ENCODE measurements around the gene BTBD2. TPM values are rescaled to one million over a fixed set of nuclear protein-coding genes. Genes with fewer than 3 reads are reported as not detected.

The BTBD2 gene
- total RNA-seq, 1 donor from 2014 or later, result 57.3 TPM

GRCh38 chr19:1969176-1970002 is 46.1 kb downstream of the BTBD2 start:
- Mint-ChIP-seq H3K9me3 (no peaks in the 10 kb centered on the region), H3K4me1 (peaks cover 20% of the 10 kb centered on the region), H3K27me3 (no peaks in the 10 kb centered on the region), H3K27ac (no peak overlapping the region), H3K36me3 (ENCODE audit: low read depth) (peaks cover 41% of the 10 kb centered on the region), H3K4me3 (no peak overlapping the region)
- POLR2A ChIA-PET, result no interaction called here
- intact Hi-C loops (cut with micrococcal nuclease), result loop anchor here (5.0 kb wide), 1 partner anchor 38 kb away; no protein-coding TSS in a partner anchor
- no peak for TF ChIP-seq CTCF (IDR thresholded peaks at IDR 0.05)
- DNase-seq, result no peak
- CTCF ChIA-PET, result no interaction called here
- no peak for ATAC-seq (ENCODE audit: low read depth)

- ATAC-seq (ENCODE audit: low read depth), result no peak
- POLR2A ChIA-PET, result no interaction called here
Observed at GRCh38 chr19:1968279-1969175, 47.0 kb downstream of the BTBD2 start.

GRCh38 chr19:1967087-1967608 is 48.4 kb downstream of the BTBD2 start:
- Mint-ChIP-seq H3K27ac (no peak overlapping the region), H3K27me3 (no peaks in the 10 kb centered on the region), H3K36me3 (ENCODE audit: low read depth) (peaks cover 34% of the 10 kb centered on the region), H3K9me3 (no peaks in the 10 kb centered on the region), H3K4me1 (peaks cover 12% of the 10 kb centered on the region), H3K4me3 (no peak overlapping the region)
- ATAC-seq (ENCODE audit: low read depth) (no peak), DNase-seq (no peak)
- no peak for TF ChIP-seq CTCF (IDR thresholded peaks at IDR 0.05)
- intact Hi-C loops (cut with micrococcal nuclease), result loop anchor here (5.0 kb wide), 1 partner anchor 40 kb away; no protein-coding TSS in a partner anchor
- ChIA-PET CTCF (no interaction called here), POLR2A (no interaction called here)

More at GRCh38 chr19:1968279-1969175, 47.0 kb downstream of the BTBD2 start:
- CTCF ChIA-PET, result no interaction called here
- Mint-ChIP-seq H3K27ac (no peak overlapping the region), H3K4me1 (peaks cover 14% of the 10 kb centered on the region), H3K36me3 (ENCODE audit: low read depth) (peaks cover 37% of the 10 kb centered on the region), H3K4me3 (no peak overlapping the region), H3K9me3 (no peaks in the 10 kb centered on the region), H3K27me3 (no peaks in the 10 kb centered on the region)
- intact Hi-C loops (cut with micrococcal nuclease), result loop anchor here (5.0 kb wide), 1 partner anchor 39 kb away; no protein-coding TSS in a partner anchor
- no peak for DNase-seq
- no peak for TF ChIP-seq CTCF (IDR thresholded peaks at IDR 0.05)

DNA sequence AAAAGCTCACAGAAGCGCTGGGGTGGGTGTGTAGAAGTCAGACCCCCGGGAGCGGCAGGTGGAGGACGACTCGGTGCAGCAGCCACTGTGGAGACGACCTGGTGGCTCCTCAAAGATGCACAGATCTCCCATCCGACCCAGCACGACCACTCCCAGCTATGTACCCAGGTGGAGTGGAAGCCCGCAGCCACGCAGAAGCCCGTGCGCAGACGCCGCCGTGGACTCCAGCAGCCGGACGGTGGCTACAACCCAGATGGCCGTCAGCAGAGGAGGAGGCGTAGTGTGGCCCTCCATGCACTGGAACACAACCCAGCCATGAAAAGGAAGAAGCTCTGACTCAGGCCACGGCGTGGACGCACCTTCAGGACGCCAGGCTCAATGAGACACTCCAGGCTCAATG is 52.8 kb downstream of the BTBD2 start:
- Mint-ChIP-seq H3K27ac (no peak overlapping the region), H3K27me3 (no peaks in the 10 kb centered on the region), H3K36me3 (ENCODE audit: low read depth) (peaks cover 27% of the 10 kb centered on the region), H3K4me1 (peaks cover 30% of the 10 kb centered on the region), H3K9me3 (no peaks in the 10 kb centered on the region), H3K4me3 (no peak overlapping the region)
- DNase-seq (no peak), ATAC-seq (ENCODE audit: low read depth) (no peak)
- ChIA-PET POLR2A (no interaction called here), CTCF (no interaction called here)
- TF ChIP-seq CTCF (IDR thresholded peaks at IDR 0.05), result no peak
- intact Hi-C loops (cut with micrococcal nuclease), result no loop called here

All from activated B cell treated with CpG ODN at 0.5 μM for 24 hours (primary cell).